DND-41 (cell line): ENCODE data around the gene KRT79.

Experiments used
- ATAC-seq: fragments of 200-7000 bp; cut with Tn5 transposase; 3 replicates; pipeline ENCODE4 v1.9.1; 2021; ENCODE audit warnings: low read depth; ENCODE audit not compliant: insufficient read depth
- DNase-seq: peaks from one replicate; pipeline ENCODE4 v3.0.0-alpha.2; 2020
- H2AFZ ChIP-seq: 2 replicates; pipeline ENCODE4 v1.6.0; 2012; ENCODE audit warnings: low read depth, low read length
- H3K27ac ChIP-seq: 2 replicates; pipeline ENCODE4 v1.5.1; 2012; ENCODE audit warnings: low read length, inconsistent platforms
- H3K27me3 ChIP-seq: fragments of 200-600 bp; sonication (generic); 2 replicates; pipeline ENCODE4 v1.6.0; 2012; ENCODE audit warnings: low read length, mild to moderate bottlenecking, inconsistent platforms; ENCODE audit not compliant: insufficient read depth, poor library complexity
- H3K36me3 ChIP-seq: 2 replicates; pipeline ENCODE4 v1.5.1; 2012; ENCODE audit warnings: low read length, inconsistent platforms; ENCODE audit not compliant: insufficient read depth
- H3K4me1 ChIP-seq: 2 replicates; pipeline ENCODE4 v1.5.1; 2012; ENCODE audit warnings: mild to moderate bottlenecking, low read length; ENCODE audit not compliant: insufficient read depth
- H3K4me2 ChIP-seq: 2 replicates; pipeline ENCODE4 v1.6.0; 2012; ENCODE audit warnings: mild to moderate bottlenecking, moderate library complexity, low read length, inconsistent platforms; ENCODE audit not compliant: insufficient read depth
- H3K4me3 ChIP-seq, 2 experiments: fragments of 200-600 bp in 1 of 2; shearing (Covaris generic) in 1 of 2; 2 replicates each; pipeline ENCODE4 v1.5.1; 2012 to 2016; ENCODE audit warnings: inconsistent platforms in 2 of 2, low read length in 2 of 2, mild to moderate bottlenecking in 2 of 2, low read depth in 1 of 2, moderate library complexity in 1 of 2
- H3K79me2 ChIP-seq: 2 replicates; pipeline ENCODE4 v1.6.0; 2012; ENCODE audit warnings: low read length, inconsistent platforms; ENCODE audit not compliant: insufficient read depth
- H3K9ac ChIP-seq: 2 replicates; pipeline ENCODE4 v1.6.0; 2012; ENCODE audit warnings: low read depth, mild to moderate bottlenecking, inconsistent platforms, low read length, moderate library complexity
- H3K9me3 ChIP-seq: 2 replicates; pipeline ENCODE4 v1.5.1; 2012; ENCODE audit warnings: low read length, moderate library complexity, mild to moderate bottlenecking, inconsistent platforms; ENCODE audit not compliant: insufficient read depth, severe bottlenecking
- H4K20me1 ChIP-seq: 2 replicates; pipeline ENCODE4 v1.6.0; 2012; ENCODE audit warnings: low read length; ENCODE audit not compliant: insufficient read depth
- CTCF ChIP-seq: IDR thresholded peaks from 2 replicates; pipeline ENCODE4 v1.5.1; 2012; ENCODE audit warnings: borderline replicate concordance, low read length, moderate library complexity, mild to moderate bottlenecking; ENCODE audit not compliant: poor library complexity, severe bottlenecking; ENCODE audit errors: extremely low read depth
- EZH2 ChIP-seq: IDR thresholded peaks from 3 replicates; pipeline ENCODE4 v1.6.1; 2012; ENCODE audit warnings: borderline replicate concordance, low read depth, mild to moderate bottlenecking, moderate library complexity, low read length, inconsistent platforms; ENCODE audit not compliant: severe bottlenecking

KRT79 gene

GRCh38 chr12:52831251-52831650, 2.9 kb downstream of the KRT79 start:
- H3K27me3 ChIP-seq, result peaks cover 22% of the 10 kb centered on the region
- H3K27ac ChIP-seq, result no peak overlapping the region

GRCh38 chr12:52829986-52830770, 3.9 kb downstream of the KRT79 start:
- H3K4me2 ChIP-seq, result no peak overlapping the region
- no peak for TF ChIP-seq EZH2
- TF ChIP-seq CTCF, result no peak
- H4K20me1 ChIP-seq, result no peaks in the 10 kb centered on the region; the same call in 1 of the 2 replicates
- H3K27me3 ChIP-seq, result peaks cover 22% of the 10 kb centered on the region
- no peak overlapping the region for H3K9ac ChIP-seq
- H3K9me3 ChIP-seq, result no peaks in the 10 kb centered on the region
- no peak overlapping the region for H2AFZ ChIP-seq
- DNase-seq, result no peak
- no peak overlapping the region for H3K27ac ChIP-seq
- no peaks in the 10 kb centered on the region for H3K4me1 ChIP-seq
- no peak overlapping the region for H3K4me3 ChIP-seq
- ATAC-seq, result no peak
- no peaks in the 10 kb centered on the region for H3K36me3 ChIP-seq
- H3K79me2 ChIP-seq, result no peaks in the 10 kb centered on the region

More at GRCh38 chr12:52831251-52831650, 2.9 kb downstream of the KRT79 start:
- Histone ChIP-seq H3K4me2 (no peak overlapping the region), H3K36me3 (no peaks in the 10 kb centered on the region), H3K4me1 (no peaks in the 10 kb centered on the region), H2AFZ (no peak overlapping the region), H3K9ac (no peak overlapping the region), H4K20me1 (no peaks in the 10 kb centered on the region; the same call in none of the 2 replicates), H3K9me3 (no peaks in the 10 kb centered on the region), H3K79me2 (no peaks in the 10 kb centered on the region), H3K4me3 (no peak overlapping the region)
- TF ChIP-seq EZH2 (no peak), CTCF (no peak)
- ATAC-seq, result no peak
- DNase-seq, result no peak

GRCh38 chr12:52828591-52829021, 5.5 kb downstream of the KRT79 start:
- no peak for DNase-seq
- no peaks in the 10 kb centered on the region for H3K9me3 ChIP-seq
- TF ChIP-seq CTCF (no peak), EZH2 (no peak)
- no peaks in the 10 kb centered on the region for H3K79me2 ChIP-seq
- no peak overlapping the region for H2AFZ ChIP-seq
- no peak for ATAC-seq
- H3K27me3 ChIP-seq, result peaks cover 22% of the 10 kb centered on the region
- H3K4me2 ChIP-seq, result no peak overlapping the region
- no peak overlapping the region for H3K4me3 ChIP-seq
- no peak overlapping the region for H3K9ac ChIP-seq
- no peak overlapping the region for H3K27ac ChIP-seq
- no peaks in the 10 kb centered on the region for H3K36me3 ChIP-seq
- no peaks in the 10 kb centered on the region for H3K4me1 ChIP-seq
- H4K20me1 ChIP-seq, result no peaks in the 10 kb centered on the region; the same call in 1 of the 2 replicates
